Uterus (tissue), 2 donors: Measurements from ENCODE around the gene KLF4.

Source experiments
- CTCF ChIP-seq, 4 experiments: fragments of 200-600 bp in 2 of 4; fragments of 450-650 bp in 2 of 4; sonication (generic) in 2 of 4; IDR thresholded peaks; one replicate each; pipeline ENCODE4 v1.5.1; 2016 to 2019; ENCODE audit warnings: antibody characterized with exemption in 4 of 4, mild to moderate bottlenecking in 2 of 4, moderate library complexity in 1 of 4
- POLR2A ChIP-seq, 2 donors: fragments of 450-650 bp; IDR thresholded peaks; one replicate each; pipeline ENCODE4 v1.6.1; 2016; ENCODE audit warnings: antibody characterized with exemption in 2 of 2, mild to moderate bottlenecking in 1 of 2, moderate library complexity in 1 of 2

GRCh38 chr9:107455425-107456135 is 34.0 kb downstream of the KLF4 start:
- TF ChIP-seq CTCF (IDR thresholded peaks at IDR 0.05): no peak
- TF ChIP-seq POLR2A (IDR thresholded peaks at IDR 0.05): no peak
